Rectal smooth muscle tissue (tissue), 1 donor: ENCODE results near the gene CPNE5.

Source experiments
- H3K27ac ChIP-seq: one replicate; pipeline ENCODE4 v1.7.0; 2013; ENCODE audit warnings: low read depth, low read length, inconsistent platforms
- H3K27me3 ChIP-seq: one replicate; pipeline ENCODE4 v1.7.0; 2013; ENCODE audit warnings: low read length; ENCODE audit not compliant: control insufficient read depth, insufficient read depth
- H3K36me3 ChIP-seq: one replicate; pipeline ENCODE4 v1.7.0; 2013; ENCODE audit warnings: low read length; ENCODE audit not compliant: control insufficient read depth, insufficient read depth
- H3K4me1 ChIP-seq: one replicate; pipeline ENCODE4 v1.7.0; 2013; ENCODE audit warnings: low read length; ENCODE audit not compliant: control insufficient read depth, insufficient read depth
- H3K4me3 ChIP-seq: one replicate; pipeline ENCODE4 v1.7.0; 2013; ENCODE audit warnings: low read length
- H3K9ac ChIP-seq: one replicate; pipeline ENCODE4 v1.7.0; 2013; ENCODE audit warnings: low read length

Gene CPNE5

GRCh38 chr6:36698196-36698595 is 141.0 kb downstream of the CPNE5 start:
- no peak overlapping the region for H3K4me3 ChIP-seq
- no peaks in the 10 kb centered on the region for H3K27me3 ChIP-seq
- no peaks in the 10 kb centered on the region for H3K36me3 ChIP-seq
- H3K27ac ChIP-seq = no peak overlapping the region
- H3K9ac ChIP-seq = no peak overlapping the region
- H3K4me1 ChIP-seq = no peaks in the 10 kb centered on the region

DNA sequence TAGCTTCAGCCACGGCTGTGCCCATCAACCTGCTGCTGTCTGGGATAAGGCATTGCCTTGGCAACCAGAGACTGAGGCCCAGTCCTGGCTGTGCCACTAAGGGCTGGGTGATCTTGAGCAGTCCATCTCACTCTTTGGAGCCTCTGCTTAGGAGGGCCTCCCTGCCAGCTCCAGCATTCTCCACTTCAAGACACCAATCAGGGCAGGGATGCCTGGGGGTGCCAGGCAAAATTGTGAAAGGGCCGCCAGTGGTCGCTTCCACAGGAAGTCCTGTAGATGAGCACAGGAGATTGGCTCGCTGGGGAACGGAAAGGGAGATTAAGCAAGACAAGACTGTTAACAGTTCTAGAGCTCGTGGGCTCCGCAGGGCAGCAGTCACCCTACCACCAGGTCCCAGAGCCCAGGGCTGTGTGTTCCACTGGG is 141.8 kb downstream of the CPNE5 start, which contains the start of gene RAB44:
RAB44 (plus strand) TSS at position 346 of the 423 bp plus-strand sequence. CDS start 6,410 bp downstream, outside the sequence.
- Histone ChIP-seq H3K36me3 (no peaks in the 10 kb centered on the region), H3K4me1 (no peaks in the 10 kb centered on the region), H3K27me3 (no peaks in the 10 kb centered on the region), H3K9ac (no peak within 1 kb of the TSS), H3K27ac (no peak within 1 kb of the TSS), H3K4me3 (no peak within 1 kb of the TSS)

DNA sequence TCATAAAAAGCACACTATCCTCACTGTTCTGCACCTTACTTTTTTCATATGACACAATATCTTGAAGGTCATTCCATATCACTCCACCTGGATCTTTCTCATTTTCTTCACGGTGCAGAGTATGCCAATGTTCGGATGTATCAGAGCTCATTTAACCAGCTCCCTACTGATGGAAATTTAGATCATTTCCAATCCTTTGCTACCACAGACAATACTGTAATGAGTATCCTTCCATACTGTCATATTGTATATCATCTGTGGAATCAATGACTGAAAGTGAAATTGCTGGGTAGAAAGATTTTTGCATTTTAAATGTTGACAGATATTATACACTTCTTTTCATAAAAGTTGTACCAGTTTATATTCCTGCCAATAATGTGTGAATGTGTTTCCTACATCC is 143.8 kb downstream of the CPNE5 start:
- no peak overlapping the region for H3K9ac ChIP-seq

GRCh38 chr6:36694616-36695015 is 144.6 kb downstream of the CPNE5 start:
- H3K27me3 ChIP-seq = no peaks in the 10 kb centered on the region
- H3K4me1 ChIP-seq = no peaks in the 10 kb centered on the region
- H3K36me3 ChIP-seq = no peaks in the 10 kb centered on the region
- H3K4me3 ChIP-seq = no peak overlapping the region
- H3K27ac ChIP-seq = no peak overlapping the region
- H3K9ac ChIP-seq = no peak overlapping the region

More for the DNA sequence above, 143.8 kb downstream of the CPNE5 start:
- no peaks in the 10 kb centered on the region for H3K27me3 ChIP-seq
- no peaks in the 10 kb centered on the region for H3K36me3 ChIP-seq
- no peaks in the 10 kb centered on the region for H3K4me1 ChIP-seq
- H3K4me3 ChIP-seq = no peak overlapping the region
- no peak overlapping the region for H3K27ac ChIP-seq

DNA sequence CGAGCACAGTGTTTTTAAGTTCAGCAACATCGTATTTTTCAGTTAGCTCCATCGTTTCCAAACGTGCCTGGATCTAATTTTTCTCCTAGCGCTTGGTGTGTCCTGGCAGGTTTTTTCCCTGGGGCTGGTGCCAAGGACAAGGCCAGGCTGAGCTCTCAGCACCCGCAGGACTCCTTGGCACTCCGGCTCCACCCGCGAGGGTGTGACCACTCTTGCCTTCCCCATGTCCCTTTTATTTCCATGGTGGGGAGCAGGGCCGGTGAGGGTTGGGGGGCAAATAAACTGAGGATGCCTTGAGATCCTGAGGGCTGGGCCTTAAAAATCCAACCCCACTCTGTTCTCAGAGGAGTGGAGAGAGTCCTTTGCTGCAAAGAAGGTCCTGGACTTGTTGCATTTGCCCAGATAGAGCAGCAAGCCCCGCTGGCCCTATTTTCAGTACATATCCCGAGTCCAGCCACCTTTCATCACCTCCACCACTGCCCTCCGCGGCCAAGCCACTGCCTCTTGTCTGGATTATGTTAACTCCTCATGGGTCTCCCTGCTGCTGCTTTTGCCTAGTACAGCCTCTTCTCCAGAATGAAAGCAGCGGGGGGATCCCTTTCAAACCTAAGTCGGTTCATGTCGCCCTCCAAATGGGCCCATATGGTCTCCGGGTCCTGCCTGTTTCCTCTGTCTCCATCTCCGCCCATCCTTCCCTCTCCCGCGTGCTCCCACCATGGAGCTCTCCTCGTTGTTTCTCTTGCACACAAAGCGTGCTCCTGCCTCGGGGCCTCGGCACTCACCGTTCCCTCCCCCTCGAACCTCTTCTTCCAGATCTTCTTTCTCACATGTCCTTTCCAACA is 146.2 kb downstream of the CPNE5 start:
- Histone ChIP-seq H3K27ac (no peak overlapping the region), H3K4me3 (no peak overlapping the region), H3K4me1 (no peaks in the 10 kb centered on the region), H3K36me3 (no peaks in the 10 kb centered on the region), H3K27me3 (no peaks in the 10 kb centered on the region), H3K9ac (no peak overlapping the region)

- no peaks in the 10 kb centered on the region for H3K36me3 ChIP-seq
- H3K27ac ChIP-seq = no peak overlapping the region
- H3K4me1 ChIP-seq = no peaks in the 10 kb centered on the region
- H3K4me3 ChIP-seq = no peak overlapping the region
- H3K27me3 ChIP-seq = no peaks in the 10 kb centered on the region
- H3K9ac ChIP-seq = no peak overlapping the region
Measured at GRCh38 chr6:36692220-36692619, 147.0 kb downstream of the CPNE5 start.

DNA sequence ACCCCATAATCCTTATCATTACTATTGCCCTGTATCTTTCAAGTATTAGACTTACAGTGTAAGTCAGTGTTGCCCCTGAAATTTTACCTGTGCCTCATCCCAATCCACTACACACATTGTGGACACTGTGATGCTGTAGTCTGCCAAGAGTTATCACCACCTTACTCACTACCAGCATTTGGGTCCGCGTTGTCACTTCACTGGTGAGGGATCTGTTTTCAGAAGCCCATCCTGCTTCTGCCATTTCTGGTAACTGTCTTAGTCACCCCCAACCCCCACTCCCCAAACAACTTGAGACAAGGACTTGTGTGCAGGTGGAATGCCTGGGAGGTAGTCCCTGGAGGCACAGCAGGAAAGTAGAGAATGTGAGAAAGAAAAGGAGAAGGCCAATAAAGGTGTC is 147.6 kb downstream of the CPNE5 start:
- H3K4me1 ChIP-seq = no peaks in the 10 kb centered on the region
- no peaks in the 10 kb centered on the region for H3K27me3 ChIP-seq
- no peak overlapping the region for H3K9ac ChIP-seq
- peaks cover 5% of the 10 kb centered on the region for H3K36me3 ChIP-seq
- H3K4me3 ChIP-seq = no peak overlapping the region
- no peak overlapping the region for H3K27ac ChIP-seq

GRCh38 chr6:36691011-36691410 is 148.2 kb downstream of the CPNE5 start:
- Histone ChIP-seq H3K4me3 (no peak overlapping the region), H3K27ac (no peak overlapping the region), H3K27me3 (no peaks in the 10 kb centered on the region), H3K36me3 (peaks cover 9% of the 10 kb centered on the region), H3K4me1 (no peaks in the 10 kb centered on the region), H3K9ac (no peak overlapping the region)
